RWPE1 (cell line): ENCODE results near the gene HHIP.

ENCODE experiments used
- CTCF ChIA-PET: fragments of 350-600 bp; sonication (Branson Sonifier 250); formaldehyde crosslinking; extraction: SDS; loops from one replicate; lab custom pipeline; 2021; lab: Yijun Ruan, JAX
- POLR2A ChIA-PET: fragments of 400-600 bp; formaldehyde crosslinking; extraction: SDS; loops from one replicate; lab custom pipeline; 2020; ENCODE audit warnings: antibody characterized with exemption; ENCODE audit not compliant: low non-redundant PET; lab: Yijun Ruan, JAX
- DNase-seq: peaks from one replicate; pipeline ENCODE4 v3.0.0; 2012; ENCODE audit warnings: low spot score
- H3K27ac ChIP-seq: fragments of 450-650 bp; 2 replicates; pipeline ENCODE4 v1.5.1; 2017
- TF ChIP-seq, protein P1 (sequence below): fragments of 450-650 bp; conservative IDR thresholded peaks from 2 replicates; pipeline ENCODE4 v1.5.1; 2017; ENCODE audit warnings: low read depth, mild to moderate bottlenecking

HHIP gene

DNA sequence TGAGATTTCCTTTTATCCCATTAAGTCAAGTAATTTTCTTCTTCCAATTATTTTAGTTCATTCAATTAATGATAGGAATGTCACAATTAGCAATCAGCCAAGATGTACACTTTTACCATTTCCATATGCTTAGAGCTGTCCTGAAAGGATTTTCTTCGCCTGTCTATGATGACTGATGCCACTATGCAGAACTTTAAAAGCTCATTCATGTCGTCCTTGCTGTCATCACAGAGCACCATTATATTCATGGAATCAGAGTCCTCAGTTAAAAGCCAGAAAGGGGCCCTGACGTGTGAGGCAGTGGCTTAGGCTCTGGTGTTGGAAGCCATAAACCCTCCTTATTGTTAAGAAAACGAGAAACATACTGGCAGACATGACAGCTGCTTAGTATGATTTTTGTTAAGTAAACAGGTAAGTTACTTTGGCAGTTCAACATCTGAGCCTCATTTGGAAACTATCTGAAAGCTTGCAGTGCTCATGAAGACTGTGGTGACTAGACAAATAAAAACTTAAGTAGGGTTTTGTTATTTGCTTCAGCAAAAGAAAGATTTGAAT is 73.1 kb downstream of the HHIP start:
- TF ChIP-seq, protein P1, sequence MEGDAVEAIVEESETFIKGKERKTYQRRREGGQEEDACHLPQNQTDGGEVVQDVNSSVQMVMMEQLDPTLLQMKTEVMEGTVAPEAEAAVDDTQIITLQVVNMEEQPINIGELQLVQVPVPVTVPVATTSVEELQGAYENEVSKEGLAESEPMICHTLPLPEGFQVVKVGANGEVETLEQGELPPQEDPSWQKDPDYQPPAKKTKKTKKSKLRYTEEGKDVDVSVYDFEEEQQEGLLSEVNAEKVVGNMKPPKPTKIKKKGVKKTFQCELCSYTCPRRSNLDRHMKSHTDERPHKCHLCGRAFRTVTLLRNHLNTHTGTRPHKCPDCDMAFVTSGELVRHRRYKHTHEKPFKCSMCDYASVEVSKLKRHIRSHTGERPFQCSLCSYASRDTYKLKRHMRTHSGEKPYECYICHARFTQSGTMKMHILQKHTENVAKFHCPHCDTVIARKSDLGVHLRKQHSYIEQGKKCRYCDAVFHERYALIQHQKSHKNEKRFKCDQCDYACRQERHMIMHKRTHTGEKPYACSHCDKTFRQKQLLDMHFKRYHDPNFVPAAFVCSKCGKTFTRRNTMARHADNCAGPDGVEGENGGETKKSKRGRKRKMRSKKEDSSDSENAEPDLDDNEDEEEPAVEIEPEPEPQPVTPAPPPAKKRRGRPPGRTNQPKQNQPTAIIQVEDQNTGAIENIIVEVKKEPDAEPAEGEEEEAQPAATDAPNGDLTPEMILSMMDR: no peak
- no peak for DNase-seq
- CTCF ChIA-PET: interaction anchor here (0.6 kb wide), 1 partner anchor 179 kb away, joined by 3 read pairs; no protein-coding TSS in a partner anchor
- no peak overlapping the region for H3K27ac ChIP-seq
- POLR2A ChIA-PET: no interaction called here

DNA sequence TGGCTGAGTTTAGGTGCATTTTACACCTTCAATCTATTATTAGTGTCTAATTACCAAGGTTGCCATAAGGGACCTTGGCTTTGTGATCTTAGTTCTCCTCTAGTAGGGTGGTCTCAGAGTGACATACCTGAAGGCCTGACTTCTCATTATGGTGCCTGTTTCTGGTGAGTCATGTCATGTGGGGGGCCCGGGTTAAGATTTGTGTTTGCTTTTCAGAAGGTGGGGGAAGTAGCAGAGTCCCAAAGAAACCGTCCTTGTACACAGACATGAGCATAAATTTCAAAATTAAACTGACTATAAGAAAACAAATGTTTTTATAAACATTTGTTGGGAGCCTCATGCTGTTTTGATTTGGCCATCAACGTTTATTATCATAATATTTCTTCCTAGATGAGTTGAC is 74.5 kb downstream of the HHIP start:
- no peak overlapping the region for H3K27ac ChIP-seq
- ChIA-PET CTCF (no interaction called here), POLR2A (no interaction called here)
- DNase-seq: no peak
- TF ChIP-seq, protein P1: no peak

DNA sequence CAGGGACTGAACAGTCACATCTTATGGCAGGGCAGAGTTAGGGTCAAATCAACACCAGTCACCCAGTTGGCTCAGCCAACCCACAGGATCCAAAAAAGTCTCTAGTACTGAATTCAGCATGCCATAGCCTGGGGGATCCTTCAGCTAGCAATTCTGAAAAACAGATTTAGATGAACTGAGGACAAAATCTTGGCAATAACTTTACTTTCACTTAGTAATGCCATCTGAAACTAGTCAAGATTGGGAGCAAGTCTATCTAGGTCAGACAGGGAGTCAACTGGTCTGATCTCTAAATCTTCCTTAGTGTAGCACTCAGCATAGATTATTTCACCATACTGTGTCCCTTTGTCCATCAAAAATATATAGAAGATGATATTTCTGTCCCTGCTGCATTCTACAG is 76.0 kb downstream of the HHIP start:
- TF ChIP-seq, protein P1: no peak
- no peak for DNase-seq
- POLR2A ChIA-PET: no interaction called here
- CTCF ChIA-PET: no interaction called here
- H3K27ac ChIP-seq: no peak overlapping the region

DNA sequence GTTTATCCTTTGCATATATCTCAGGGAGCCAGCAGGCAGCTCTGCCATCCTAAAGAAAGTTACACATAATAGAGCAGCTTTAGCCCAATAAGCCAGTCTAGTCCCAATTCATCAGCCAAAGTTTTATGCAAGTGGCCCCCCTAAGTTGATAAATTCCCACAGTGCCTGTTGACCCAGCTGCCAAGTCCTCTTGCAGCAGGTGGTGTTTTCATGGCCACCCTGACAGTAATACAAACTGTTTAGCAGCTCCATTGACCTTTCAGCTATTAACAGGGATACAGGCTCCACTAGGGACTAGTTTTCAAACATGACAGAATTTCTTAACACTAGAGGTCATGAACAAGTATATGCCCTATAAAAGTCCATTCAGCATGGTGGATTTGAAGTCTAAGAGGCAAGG is 77.5 kb downstream of the HHIP start:
- ChIA-PET POLR2A (no interaction called here), CTCF (interaction anchor here (0.6 kb wide), 1 partner anchor 159 kb away, joined by 4 read pairs; no protein-coding TSS in a partner anchor)
- H3K27ac ChIP-seq: no peak overlapping the region
- DNase-seq: no peak
- TF ChIP-seq, protein P1: no peak

DNA sequence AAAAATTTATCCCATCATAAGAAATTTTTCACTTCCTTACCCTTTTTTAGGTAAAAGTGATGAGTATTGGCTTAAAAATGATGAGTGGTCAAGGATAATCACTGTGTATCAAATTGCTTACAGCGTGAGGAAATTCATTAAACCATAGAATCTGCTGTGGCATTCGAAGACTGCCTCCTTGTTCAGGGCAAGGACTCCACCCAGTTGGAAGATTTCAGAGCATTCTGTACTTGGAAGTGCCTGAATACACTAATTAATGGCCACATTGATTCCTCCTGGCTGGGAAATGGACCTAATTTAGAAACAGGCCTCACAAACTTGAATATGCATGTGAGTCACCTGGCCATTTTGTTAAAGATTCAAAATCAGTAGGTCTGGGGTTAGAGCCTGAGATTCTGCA is 83.2 kb downstream of the HHIP start:
- H3K27ac ChIP-seq: no peak overlapping the region
- CTCF ChIA-PET: no interaction called here
- POLR2A ChIA-PET: no interaction called here
- TF ChIP-seq, protein P1: no peak
- DNase-seq: no peak

DNA sequence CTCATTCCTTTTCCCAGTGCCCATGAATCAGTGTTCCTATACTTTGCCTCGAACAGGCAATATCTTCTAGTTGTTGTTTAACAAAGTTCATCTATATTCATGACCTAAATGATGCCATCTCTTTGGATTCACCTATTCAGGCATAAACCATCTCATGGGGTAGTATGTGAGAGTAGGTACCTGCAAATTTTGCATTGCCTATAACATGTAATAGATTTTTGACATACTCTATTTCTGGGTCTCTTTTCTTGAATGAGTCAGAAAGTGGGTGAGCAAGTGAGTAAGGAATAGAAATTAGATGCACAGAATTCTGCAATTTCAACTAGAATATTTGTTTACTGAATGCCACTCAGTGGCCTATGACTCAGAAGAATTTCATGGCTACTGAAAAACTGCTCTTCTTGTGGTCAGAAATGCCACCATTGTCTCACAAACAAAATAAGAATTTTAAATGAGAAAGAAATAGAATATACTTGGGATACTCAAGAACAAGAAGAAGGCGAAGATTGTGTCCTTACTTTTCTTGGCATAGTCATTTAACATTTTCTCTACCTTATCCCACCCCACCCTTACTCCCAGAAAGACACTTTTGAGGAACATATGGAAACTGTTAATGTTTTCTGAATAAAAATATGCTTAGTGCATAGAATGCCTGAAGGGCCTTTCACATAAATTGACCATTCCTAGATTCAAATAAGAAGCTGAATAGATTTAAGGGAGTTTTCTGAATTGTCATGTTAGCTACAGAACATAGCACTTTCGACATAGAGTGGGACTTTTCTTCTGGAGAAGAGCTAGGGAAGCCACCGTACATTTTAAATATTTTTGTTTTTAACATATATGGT is 86.8 kb downstream of the HHIP start:
- ChIA-PET CTCF (no interaction called here), POLR2A (no interaction called here)
- no peak for DNase-seq
- TF ChIP-seq, protein P1: no peak
- H3K27ac ChIP-seq: no peak overlapping the region
